Keratinocyte (primary cell): ENCODE data around the gene DNAH17. TPM values are rescaled to one million over a fixed set of nuclear protein-coding genes. Genes with fewer than 3 reads are reported as not detected.

ENCODE experiments used
- DNase-seq: peaks from one replicate; pipeline ENCODE4 v3.0.0-alpha.2; 2011; ENCODE audit warnings: low read depth, missing footprints, low spot score
- FAIRE-seq: peaks from 2 replicates; lab custom pipeline; 2011; peaks lifted over from hg19 to GRCh38; lab: Jason Lieb, UNC
- H2AFZ ChIP-seq: 2 replicates; pipeline ENCODE4 v1.6.0; 2012; ENCODE audit warnings: low read length, control low read depth, inconsistent platforms; ENCODE audit not compliant: control insufficient read depth
- H3K27ac ChIP-seq: 2 replicates; pipeline ENCODE4 v1.5.1; 2011; ENCODE audit warnings: low read length; ENCODE audit not compliant: control insufficient read depth, insufficient read depth
- H3K27me3 ChIP-seq: 3 replicates; pipeline ENCODE4 v1.6.0; 2011; ENCODE audit warnings: low read length; ENCODE audit not compliant: control insufficient read depth, insufficient read depth; ENCODE audit errors: extremely low read depth
- H3K36me3 ChIP-seq, 2 experiments: 2 replicates in 1 of 2; 3 replicates in 1 of 2; pipeline ENCODE4 v1.5.1; 2011; ENCODE audit warnings: low read length in 2 of 2, mild to moderate bottlenecking in 1 of 2; ENCODE audit not compliant: control insufficient read depth in 2 of 2, insufficient read depth in 2 of 2; ENCODE audit errors: extremely low read depth in 1 of 2
- H3K4me1 ChIP-seq: 3 replicates; pipeline ENCODE4 v1.5.1; 2011; ENCODE audit warnings: low read length; ENCODE audit not compliant: control insufficient read depth, insufficient read depth; ENCODE audit errors: extremely low read depth
- H3K4me2 ChIP-seq: 3 replicates; pipeline ENCODE4 v1.6.0; 2011; ENCODE audit warnings: low read depth, low read length; ENCODE audit not compliant: control insufficient read depth, insufficient read depth; ENCODE audit errors: extremely low read depth
- H3K4me3 ChIP-seq, 3 experiments: fragments of 200-600 bp in 1 of 3; sonication (generic) in 1 of 3; 2 replicates in 2 of 3; 3 replicates in 1 of 3; pipeline ENCODE4 v1.5.1; 2011 to 2016; ENCODE audit warnings: low read length in 3 of 3, mild to moderate bottlenecking in 3 of 3, control low read depth in 2 of 3, inconsistent platforms in 1 of 3, low read depth in 1 of 3, mixed read lengths in 1 of 3, mixed run types in 1 of 3, moderate library complexity in 1 of 3; ENCODE audit not compliant: control insufficient read depth in 2 of 3, insufficient read depth in 2 of 3; ENCODE audit errors: extremely low read depth in 1 of 3
- H3K79me2 ChIP-seq: 2 replicates; pipeline ENCODE4 v1.6.0; 2012; ENCODE audit warnings: low read length; ENCODE audit not compliant: control insufficient read depth, insufficient read depth
- H3K9ac ChIP-seq: 3 replicates; pipeline ENCODE4 v1.6.0; 2011; ENCODE audit warnings: low read length; ENCODE audit not compliant: control insufficient read depth, insufficient read depth; ENCODE audit errors: extremely low read depth
- H3K9me1 ChIP-seq: 3 replicates; pipeline ENCODE4 v1.6.0; 2011; ENCODE audit warnings: low read length; ENCODE audit not compliant: control insufficient read depth, insufficient read depth; ENCODE audit errors: extremely low read depth
- H3K9me3 ChIP-seq: 2 replicates; pipeline ENCODE4 v1.5.1; 2012; ENCODE audit warnings: low read depth, low read length; ENCODE audit not compliant: control insufficient read depth
- H4K20me1 ChIP-seq: 3 replicates; pipeline ENCODE4 v1.6.0; 2011; ENCODE audit warnings: low read length; ENCODE audit not compliant: control insufficient read depth, insufficient read depth; ENCODE audit errors: extremely low read depth
- EZH2 ChIP-seq: IDR thresholded peaks from one replicate; pipeline ENCODE4 v1.6.1; 2012; ENCODE audit warnings: inconsistent platforms, mild to moderate bottlenecking, low read length, moderate library complexity
- dilution Hi-C: fragments of 300-500 bp; cut with MboI; formaldehyde crosslinking; loops from one replicate; pipeline ENCODE4 v1.7.0; 2020; ENCODE audit warnings: low sequenced_read_pairs; ENCODE audit not compliant: extremely low pct_ligation_motif_present
- polyA plus RNA-seq, 5 experiments: library from polyadenylated mRNA; depleted of rRNA in 3 of 5; stranded (reverse) in 3 of 5; stranded (forward) in 1 of 5; unstranded in 1 of 5; fragments of >200 nt; gene quantifications; 1 replicate in 1 of 5; 2 replicates in 3 of 5; 3 replicates in 1 of 5; pipeline versions ENCODE4 v1.2.1 to v1.2.3, GENCODE V29; 2011 to 2012; ENCODE audit warnings: missing spikeins in 2 of 5, low read depth in 1 of 5, low replicate concordance in 1 of 5
- TF ChIP-seq, protein P1 (sequence below), 3 experiments: IDR thresholded peaks in 1 of 3; conservative IDR thresholded peaks in 1 of 3; optimal IDR thresholded peaks in 1 of 3; 2 replicates in 2 of 3; 3 replicates in 1 of 3; pipeline versions ENCODE3 to v1.5.1; 2011; ENCODE audit warnings: low read length in 3 of 3, mild to moderate bottlenecking in 3 of 3, moderate library complexity in 2 of 3, control low read depth in 1 of 3, inconsistent platforms in 1 of 3; ENCODE audit not compliant: insufficient read depth in 2 of 3; ENCODE audit errors: extremely low read depth in 1 of 3

DNAH17 gene
- polyA plus RNA-seq, 1 donor (not counting 4 experiments of a cell fraction or from before 2014, with no cell fraction given): 0.16 TPM

DNA sequence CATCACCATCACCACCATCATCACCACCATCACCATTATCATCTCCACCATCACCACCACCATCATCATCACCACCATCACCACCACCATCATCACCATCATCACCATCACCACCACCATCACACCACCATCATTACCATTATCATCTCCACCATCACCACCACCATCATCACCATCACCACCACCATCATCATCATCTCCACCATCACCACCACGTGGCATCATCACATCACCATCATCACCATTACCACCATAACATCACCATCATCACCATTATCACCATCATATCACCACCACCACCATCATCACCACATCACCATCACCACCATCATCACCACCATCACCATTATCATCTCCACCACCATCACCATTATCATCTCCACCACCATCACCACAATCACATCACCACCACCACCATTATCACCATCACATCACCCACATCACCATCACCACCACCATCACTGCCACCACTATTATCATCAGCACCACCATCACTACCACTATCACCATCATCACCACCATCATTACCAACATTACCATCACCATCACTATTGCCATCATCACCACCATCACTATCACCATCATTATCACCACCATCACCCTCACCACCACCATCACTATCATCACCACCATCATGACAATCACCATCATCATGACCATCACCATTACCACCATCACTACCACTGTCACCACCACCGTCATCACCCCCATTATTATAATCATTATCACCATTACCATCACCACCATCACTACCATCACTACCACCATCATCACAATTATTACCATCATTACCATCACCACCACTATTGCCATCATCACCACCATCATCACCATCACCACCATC lies 99.1 kb downstream of the DNAH17 start:
- DNase-seq: no peak
- no peak for FAIRE-seq

DNA sequence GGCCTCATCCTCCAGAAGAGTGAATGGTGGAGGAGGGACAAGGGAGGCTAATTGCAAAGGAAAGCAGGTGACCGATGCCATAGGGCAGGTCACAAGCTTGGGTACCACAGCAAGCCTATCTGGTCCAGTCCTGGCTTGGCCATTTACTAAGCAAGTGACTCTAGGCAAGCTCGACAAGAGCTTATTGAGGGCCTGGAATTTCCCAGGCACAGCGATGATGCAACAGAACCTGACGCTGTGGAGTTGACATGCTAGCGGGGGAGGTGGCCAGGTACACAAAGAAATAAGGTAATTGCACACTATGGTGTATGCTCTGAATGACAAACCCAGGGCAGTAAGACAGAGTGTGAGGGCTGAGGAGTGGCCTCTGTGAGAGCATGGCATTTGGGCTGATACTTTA lies 100.2 kb downstream of the DNAH17 start:
- no peak for DNase-seq
- dilution Hi-C loops: no loop called here

More for the DNA sequence above, 99.1 kb downstream of the DNAH17 start:
- no peak overlapping the region for H3K9ac ChIP-seq
- no peak overlapping the region for H3K27ac ChIP-seq
- no peaks in the 10 kb centered on the region for H3K79me2 ChIP-seq
- no peaks in the 10 kb centered on the region for H3K9me1 ChIP-seq
- no peak for TF ChIP-seq EZH2
- TF ChIP-seq, protein P1, sequence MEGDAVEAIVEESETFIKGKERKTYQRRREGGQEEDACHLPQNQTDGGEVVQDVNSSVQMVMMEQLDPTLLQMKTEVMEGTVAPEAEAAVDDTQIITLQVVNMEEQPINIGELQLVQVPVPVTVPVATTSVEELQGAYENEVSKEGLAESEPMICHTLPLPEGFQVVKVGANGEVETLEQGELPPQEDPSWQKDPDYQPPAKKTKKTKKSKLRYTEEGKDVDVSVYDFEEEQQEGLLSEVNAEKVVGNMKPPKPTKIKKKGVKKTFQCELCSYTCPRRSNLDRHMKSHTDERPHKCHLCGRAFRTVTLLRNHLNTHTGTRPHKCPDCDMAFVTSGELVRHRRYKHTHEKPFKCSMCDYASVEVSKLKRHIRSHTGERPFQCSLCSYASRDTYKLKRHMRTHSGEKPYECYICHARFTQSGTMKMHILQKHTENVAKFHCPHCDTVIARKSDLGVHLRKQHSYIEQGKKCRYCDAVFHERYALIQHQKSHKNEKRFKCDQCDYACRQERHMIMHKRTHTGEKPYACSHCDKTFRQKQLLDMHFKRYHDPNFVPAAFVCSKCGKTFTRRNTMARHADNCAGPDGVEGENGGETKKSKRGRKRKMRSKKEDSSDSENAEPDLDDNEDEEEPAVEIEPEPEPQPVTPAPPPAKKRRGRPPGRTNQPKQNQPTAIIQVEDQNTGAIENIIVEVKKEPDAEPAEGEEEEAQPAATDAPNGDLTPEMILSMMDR (optimal IDR thresholded peaks at IDR 0.05 in 1 of 3, IDR thresholded peaks at IDR 0.05 in 1 of 3, conservative IDR thresholded peaks at IDR 0.05 in 1 of 3; ENCODE audit: extremely low read depth in 1 of 3, insufficient read depth in 2 of 3, low read length in 3 of 3): no peak
- H3K4me2 ChIP-seq: no peak overlapping the region
- H2AFZ ChIP-seq: no peak overlapping the region
- no peaks in the 10 kb centered on the region for H3K9me3 ChIP-seq
- H3K27me3 ChIP-seq: peaks cover 7% of the 10 kb centered on the region
- H3K36me3 ChIP-seq: no peaks in the 10 kb centered on the region
- H3K4me1 ChIP-seq: no peaks in the 10 kb centered on the region
- no peak overlapping the region for H3K4me3 ChIP-seq
- no peaks in the 10 kb centered on the region for H4K20me1 ChIP-seq
- dilution Hi-C loops: no loop called here

More for the DNA sequence above, 100.2 kb downstream of the DNAH17 start:
- Histone ChIP-seq H3K4me1 (no peaks in the 10 kb centered on the region), H4K20me1 (no peaks in the 10 kb centered on the region), H3K36me3 (no peaks in the 10 kb centered on the region), H3K27me3 (peaks cover 7% of the 10 kb centered on the region), H2AFZ (no peak overlapping the region), H3K9me1 (no peaks in the 10 kb centered on the region), H3K4me3 (no peak overlapping the region), H3K9me3 (no peaks in the 10 kb centered on the region), H3K4me2 (no peak overlapping the region), H3K79me2 (no peaks in the 10 kb centered on the region), H3K9ac (no peak overlapping the region), H3K27ac (no peak overlapping the region)
- no peak for TF ChIP-seq EZH2
- TF ChIP-seq, protein P1 (optimal IDR thresholded peaks at IDR 0.05 in 1 of 3, IDR thresholded peaks at IDR 0.05 in 1 of 3, conservative IDR thresholded peaks at IDR 0.05 in 1 of 3; ENCODE audit: extremely low read depth in 1 of 3, insufficient read depth in 2 of 3, low read length in 3 of 3): no peak
- no peak for FAIRE-seq
